Neuronal stem cell (in vitro differentiated cells): ENCODE measurements around the gene AGA. TPM values are rescaled to one million over a fixed set of nuclear protein-coding genes. Genes with fewer than 3 reads are reported as not detected.

Source experiments
- DNase-seq: peaks from one replicate; pipeline ENCODE4 v3.0.0-alpha.2; 2013; ENCODE audit warnings: low spot score
- H2AFZ ChIP-seq: one replicate; pipeline ENCODE4 v1.6.1; 2013; ENCODE audit warnings: mild to moderate bottlenecking, low read length, inconsistent platforms
- H2AK5ac ChIP-seq: 2 replicates; pipeline ENCODE4 v1.6.1; 2013; ENCODE audit warnings: low read depth, mild to moderate bottlenecking, inconsistent platforms, low read length, moderate library complexity, mixed read lengths
- H2BK120ac ChIP-seq: 2 replicates; pipeline ENCODE4 v1.6.1; 2013; ENCODE audit warnings: low read depth, mild to moderate bottlenecking, inconsistent platforms, low read length, moderate library complexity, mixed read lengths
- H2BK12ac ChIP-seq: one replicate; pipeline ENCODE4 v1.6.1; 2013; ENCODE audit warnings: low read length, inconsistent platforms
- H2BK15ac ChIP-seq: 2 replicates; pipeline ENCODE4 v1.6.1; 2013; ENCODE audit warnings: mild to moderate bottlenecking, low read length, inconsistent platforms, mixed read lengths
- H2BK5ac ChIP-seq: one replicate; pipeline ENCODE4 v1.6.1; 2013; ENCODE audit warnings: inconsistent platforms, mild to moderate bottlenecking, low read length, moderate library complexity
- H3K14ac ChIP-seq: one replicate; pipeline ENCODE4 v1.6.1; 2013; ENCODE audit warnings: low read length, inconsistent platforms
- H3K18ac ChIP-seq: 2 replicates; pipeline ENCODE4 v1.6.1; 2013; ENCODE audit warnings: low read length, inconsistent platforms
- H3K23ac ChIP-seq: 2 replicates; pipeline ENCODE4 v1.6.1; 2013; ENCODE audit warnings: low read depth, mild to moderate bottlenecking, mixed read lengths, low read length, inconsistent platforms; ENCODE audit not compliant: poor library complexity
- H3K27ac ChIP-seq: replicated peaks from 3 replicates; pipeline ENCODE4 v1.5.1; 2013; ENCODE audit warnings: low read length, inconsistent platforms
- H3K27me3 ChIP-seq, 3 experiments: 2 replicates each; pipeline ENCODE4 v1.6.1; 2013; ENCODE audit warnings: low read length in 3 of 3, mild to moderate bottlenecking in 2 of 3, inconsistent platforms in 1 of 3, low read depth in 1 of 3, mixed read lengths in 1 of 3, moderate library complexity in 1 of 3; ENCODE audit not compliant: control insufficient read depth in 3 of 3, insufficient read depth in 3 of 3
- H3K36me3 ChIP-seq, 2 donors: replicated peaks in 1 of 2; 2 replicates each; pipeline ENCODE4 v1.6.1; 2013; ENCODE audit warnings: low read length in 2 of 2; ENCODE audit not compliant: control insufficient read depth in 2 of 2, insufficient read depth in 2 of 2
- H3K4ac ChIP-seq: 2 replicates; pipeline ENCODE4 v1.6.1; 2013; ENCODE audit warnings: inconsistent platforms, mild to moderate bottlenecking, low read length, moderate library complexity
- H3K4me1 ChIP-seq, 2 donors: 1 replicate in 1 of 2; 2 replicates in 1 of 2; pipeline ENCODE4 v1.6.1; 2013; ENCODE audit warnings: low read length in 2 of 2, low read depth in 1 of 2; ENCODE audit not compliant: control insufficient read depth in 2 of 2, insufficient read depth in 1 of 2
- H3K4me2 ChIP-seq: one replicate; pipeline ENCODE4 v1.6.1; 2013; ENCODE audit warnings: mild to moderate bottlenecking, low read length, inconsistent platforms; ENCODE audit not compliant: insufficient read depth, poor library complexity, severe bottlenecking
- H3K4me3 ChIP-seq, 2 donors: 2 replicates each; pipeline ENCODE4 v1.5.1; 2013; ENCODE audit warnings: low read length in 2 of 2, mild to moderate bottlenecking in 2 of 2, inconsistent platforms in 1 of 2, moderate library complexity in 1 of 2
- H3K79me1 ChIP-seq: one replicate; pipeline ENCODE4 v1.6.1; 2013; ENCODE audit warnings: low read depth, mild to moderate bottlenecking, inconsistent platforms, low read length, moderate library complexity
- H3K9ac ChIP-seq: one replicate; pipeline ENCODE4 v1.6.1; 2013; ENCODE audit warnings: mild to moderate bottlenecking, low read depth, low read length, inconsistent platforms; ENCODE audit not compliant: poor library complexity
- H3K9me3 ChIP-seq, 2 donors: replicated peaks in 1 of 2; 2 replicates each; pipeline versions ENCODE3 to v1.6.1; 2013; ENCODE audit warnings: low read length in 2 of 2, mild to moderate bottlenecking in 2 of 2, inconsistent platforms in 1 of 2, low read depth in 1 of 2, mixed read lengths in 1 of 2, moderate library complexity in 1 of 2; ENCODE audit not compliant: control insufficient read depth in 2 of 2, insufficient read depth in 1 of 2
- H4K8ac ChIP-seq: one replicate; pipeline ENCODE4 v1.6.1; 2013; ENCODE audit warnings: low read depth, mild to moderate bottlenecking, inconsistent platforms, low read length, moderate library complexity
- H4K91ac ChIP-seq: one replicate; pipeline ENCODE4 v1.6.1; 2013; ENCODE audit warnings: low read length, low read depth, mild to moderate bottlenecking, inconsistent platforms; ENCODE audit not compliant: poor library complexity
- WGBS, 2 donors: extraction: QIAGEN DNeasy Blood & Tissue Kit; methylation state at CpG; one replicate each; pipeline ENCODE4 v1.1.7; 2013; ENCODE audit warnings: missing lambda C conversion rate in 2 of 2, mixed read lengths in 1 of 2; ENCODE audit not compliant: insufficient read length in 2 of 2, insufficient replicate concordance in 1 of 2; ENCODE audit errors: extremely low coverage in 2 of 2; 5-methylcytosine and 5-hydroxymethylcytosine counted together
- polyA plus RNA-seq, 2 experiments: library from polyadenylated mRNA; stranded (reverse); fragments of 200-250 nt; gene quantifications; one replicate each; pipeline ENCODE4 v1.2.3, GENCODE V29; 2013

Gene AGA
- polyA plus RNA-seq (2013, experiment 1 of 2): 5.7 TPM
- 6.0 TPM for polyA plus RNA-seq (2013, experiment 2 of 2)

DNA sequence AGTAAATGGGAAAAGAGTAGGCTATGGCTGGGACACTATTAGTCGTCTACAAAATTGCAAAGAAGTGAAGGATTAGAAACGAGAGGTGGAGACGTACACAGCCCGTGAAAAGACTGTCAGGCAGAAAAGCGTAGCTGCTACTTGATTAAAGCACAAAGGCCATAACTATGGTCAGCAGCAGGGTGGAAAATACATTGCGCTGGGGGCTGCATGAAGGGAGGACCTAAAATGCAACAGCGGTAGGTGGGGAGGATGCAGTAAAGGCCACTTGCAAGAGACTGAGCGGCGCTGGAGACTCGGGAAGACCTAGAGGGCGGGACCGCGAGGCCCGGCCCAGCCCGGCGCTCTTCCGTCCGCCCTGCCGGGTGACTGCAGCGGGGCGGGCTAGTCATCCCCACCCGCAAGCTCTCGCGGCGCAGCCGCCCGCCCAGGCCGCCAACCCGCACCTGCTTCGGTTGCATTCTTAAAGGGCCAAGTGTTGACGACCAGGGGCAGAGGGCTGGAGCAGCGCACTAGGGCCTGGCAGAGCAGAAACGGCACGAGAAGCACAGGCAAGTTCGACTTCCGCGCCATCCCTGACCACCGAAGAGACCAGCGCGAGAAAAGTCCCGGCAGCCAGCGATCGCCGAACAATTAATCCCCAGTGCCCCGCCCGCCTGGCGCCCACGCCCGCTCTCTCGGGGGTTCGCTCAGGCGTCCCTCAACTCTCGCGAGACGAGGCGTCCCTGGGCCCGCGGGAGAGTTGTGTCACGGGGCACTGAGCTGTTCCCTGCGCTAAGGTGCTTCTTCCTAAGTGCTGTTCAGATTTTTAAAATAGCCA is at the start of gene AGA:
TSS of gene AGA (minus strand) at position 635 of the 820 bp plus-strand sequence. CDS start at position 573, 62 bp downstream.
- peaks cover 4 to 11% of the 10 kb centered on the region in 2 donors for H3K4me1 ChIP-seq
- H3K27me3 ChIP-seq: no peaks in the 10 kb centered on the region
- no peak within 1 kb of the TSS for H2BK12ac ChIP-seq
- H3K4me3 ChIP-seq: peak within 1 kb of the TSS; percentile 93
- H3K79me1 ChIP-seq: no peaks in the 10 kb centered on the region
- no peak within 1 kb of the TSS for H2BK120ac ChIP-seq
- H3K9me3 ChIP-seq: no peaks in the 10 kb centered on the region
- no peak within 1 kb of the TSS for H2BK15ac ChIP-seq
- peak within 1 kb of the TSS; percentile 50 for H3K4me2 ChIP-seq
- DNase-seq: peak; percentile 86
- peaks cover 0 to 15% of the 10 kb centered on the region in 2 donors for H3K36me3 ChIP-seq
- H2AFZ ChIP-seq: peak within 1 kb of the TSS; percentile 99
- peak within 1 kb of the TSS; percentile 59 for H3K14ac ChIP-seq
- H3K4ac ChIP-seq: no peak within 1 kb of the TSS
- peak within 1 kb of the TSS; percentile 95 for H4K91ac ChIP-seq
- H3K23ac ChIP-seq: peak within 1 kb of the TSS; percentile 83
- H3K9ac ChIP-seq: peak within 1 kb of the TSS; percentile 96
- H4K8ac ChIP-seq: no peak within 1 kb of the TSS
- whole genome bisulfite sequencing, 2 donors: no CpG with 5 or more reads among the region's 60 CpGs
- H3K18ac ChIP-seq: peak within 1 kb of the TSS; percentile 99
- peak within 1 kb of the TSS; percentile 98 for H3K27ac ChIP-seq
- H2AK5ac ChIP-seq: no peak within 1 kb of the TSS
- no peak within 1 kb of the TSS for H2BK5ac ChIP-seq

GRCh38 chr4:177492022-177492421 is 49.8 kb upstream of the AGA start:
- Histone ChIP-seq H3K14ac (no peak overlapping the region), H2AK5ac (no peak overlapping the region), H3K4me2 (no peak overlapping the region)

GRCh38 chr4:177490769-177491168 is 48.5 kb upstream of the AGA start:
- no CpG with 5 or more reads among the region's 2 CpGs for WGBS, 2 donors
- no peak overlapping the region for H3K4me3 ChIP-seq
- no peak overlapping the region for H2BK120ac ChIP-seq

More at GRCh38 chr4:177492022-177492421, 49.8 kb upstream of the AGA start:
- DNase-seq: no peak
- Histone ChIP-seq H3K4me3 (no peak overlapping the region), H3K4ac (no peak overlapping the region), H2BK12ac (no peak overlapping the region), H4K91ac (no peak overlapping the region), H3K9ac (no peak overlapping the region), H3K18ac (no peak overlapping the region), H3K27me3 (no peaks in the 10 kb centered on the region), H3K9me3 (no peaks in the 10 kb centered on the region), H3K23ac (no peak overlapping the region), H3K79me1 (no peaks in the 10 kb centered on the region), H2AFZ (no peak overlapping the region), H2BK15ac (no peak overlapping the region), H3K27ac (no peak overlapping the region), H2BK120ac (no peak overlapping the region), H3K36me3 (no peaks in the 10 kb centered on the region), H3K4me1 (no peaks in the 10 kb centered on the region), H2BK5ac (no peak overlapping the region), H4K8ac (no peak overlapping the region)
- no CpG with 5 or more reads among the region's 5 CpGs for WGBS, 2 donors

DNA sequence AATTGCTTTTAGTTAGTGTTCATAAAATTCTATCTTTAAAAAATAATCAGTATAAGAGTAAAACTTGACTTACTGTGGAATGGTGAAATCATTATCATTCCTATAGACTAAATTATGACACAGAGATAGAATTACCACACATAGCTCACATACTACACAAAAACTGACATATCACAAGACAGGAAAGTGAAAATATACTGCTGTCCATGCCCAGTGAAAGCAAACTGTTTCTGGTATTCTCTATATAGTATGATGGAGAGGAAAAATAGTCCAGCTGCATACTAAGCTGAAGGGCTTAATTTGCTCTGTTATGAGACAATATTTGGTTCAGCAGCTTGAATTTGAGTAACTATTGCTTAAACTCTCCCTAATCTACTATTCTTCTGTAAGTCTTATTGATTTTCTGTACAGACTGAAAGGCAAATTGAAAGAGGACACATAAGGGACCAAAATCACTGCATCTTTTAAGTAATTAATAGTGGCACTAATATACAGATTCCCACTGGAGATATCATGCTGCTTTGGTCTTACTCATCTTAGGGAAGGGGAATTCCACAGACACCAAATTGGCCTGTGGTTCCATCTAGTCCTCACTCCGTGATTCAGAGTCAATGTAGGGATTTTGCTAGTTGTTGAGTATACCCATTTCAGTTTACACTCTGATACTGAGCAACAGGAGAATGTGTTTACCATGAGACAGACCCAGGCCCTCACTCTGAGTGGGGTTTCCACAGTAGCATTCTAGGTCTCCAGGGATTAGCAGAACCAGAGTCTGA is 47.4 kb upstream of the AGA start:
- no peak overlapping the region for H3K4ac ChIP-seq
- no peak overlapping the region for H2AK5ac ChIP-seq
- no peak overlapping the region for H2BK120ac ChIP-seq
- H3K4me1 ChIP-seq: peaks cover 0 to 2% of the 10 kb centered on the region in 2 donors
- H3K27me3 ChIP-seq: no peaks in the 10 kb centered on the region
- H3K14ac ChIP-seq: no peak overlapping the region
- no peak overlapping the region for H4K91ac ChIP-seq
- no peak overlapping the region for H3K4me3 ChIP-seq
- H2BK15ac ChIP-seq: no peak overlapping the region
- DNase-seq: no peak
- H3K18ac ChIP-seq: no peak overlapping the region
- H2BK12ac ChIP-seq: no peak overlapping the region
- H3K23ac ChIP-seq: no peak overlapping the region
- WGBS, 2 donors: no CpG with 5 or more reads among the region's 1 CpG
- no peak overlapping the region for H4K8ac ChIP-seq
- no peak overlapping the region for H3K27ac ChIP-seq
- H3K4me2 ChIP-seq: no peak overlapping the region
- H2AFZ ChIP-seq: no peak overlapping the region
- no peak overlapping the region for H2BK5ac ChIP-seq
- no peak overlapping the region for H3K9ac ChIP-seq
- no peaks in the 10 kb centered on the region for H3K9me3 ChIP-seq
- no peaks in the 10 kb centered on the region for H3K36me3 ChIP-seq
- no peaks in the 10 kb centered on the region for H3K79me1 ChIP-seq

More at GRCh38 chr4:177490769-177491168, 48.5 kb upstream of the AGA start:
- no peak overlapping the region for H2BK12ac ChIP-seq
- DNase-seq: no peak
- H2AFZ ChIP-seq: no peak overlapping the region
- no peak overlapping the region for H2BK15ac ChIP-seq
- H3K79me1 ChIP-seq: no peaks in the 10 kb centered on the region
- H4K8ac ChIP-seq: no peak overlapping the region
- H3K4me2 ChIP-seq: no peak overlapping the region
- H2BK5ac ChIP-seq: no peak overlapping the region
- no peak overlapping the region for H3K27ac ChIP-seq
- no peak overlapping the region for H3K23ac ChIP-seq
- no peak overlapping the region for H4K91ac ChIP-seq
- H3K18ac ChIP-seq: no peak overlapping the region
- H3K9ac ChIP-seq: no peak overlapping the region
- H3K14ac ChIP-seq: no peak overlapping the region
- H2AK5ac ChIP-seq: no peak overlapping the region
- no peaks in the 10 kb centered on the region for H3K4me1 ChIP-seq
- no peaks in the 10 kb centered on the region for H3K36me3 ChIP-seq
- H3K9me3 ChIP-seq: no peaks in the 10 kb centered on the region
- H3K4ac ChIP-seq: no peak overlapping the region
- no peaks in the 10 kb centered on the region for H3K27me3 ChIP-seq
